GM18498 (cell line): ENCODE measurements around the gene PASD1.

Experiments
- ATAC-seq: cut with Tn5 transposase; IDR thresholded peaks from one replicate; pipeline ENCODE4 v1.9.1; 2021; ENCODE audit warnings: mild to moderate bottlenecking, moderate library complexity; ENCODE audit not compliant: unreplicated experiment

PASD1 gene

DNA sequence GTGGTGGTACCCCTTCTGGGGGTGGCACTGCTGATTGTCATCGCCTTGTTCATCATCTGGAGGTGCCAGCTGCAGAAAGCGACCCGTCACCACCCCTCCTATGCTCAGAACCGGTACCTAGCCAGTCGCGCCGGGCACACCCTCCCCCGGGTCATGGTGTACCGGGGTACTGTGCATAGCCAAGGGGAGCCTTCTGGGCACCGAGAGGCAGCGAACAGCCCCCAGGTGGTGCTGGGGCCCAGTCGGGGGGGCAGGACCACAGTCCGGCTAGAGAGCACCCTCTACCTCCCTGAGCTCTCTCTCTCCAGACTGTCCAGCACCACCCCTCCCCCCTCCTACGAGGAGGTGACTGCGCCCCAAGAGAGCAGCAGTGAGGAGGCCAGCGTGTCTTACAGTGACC, 137.1 kb downstream of the PASD1 start:
- no peak for ATAC-seq

DNA sequence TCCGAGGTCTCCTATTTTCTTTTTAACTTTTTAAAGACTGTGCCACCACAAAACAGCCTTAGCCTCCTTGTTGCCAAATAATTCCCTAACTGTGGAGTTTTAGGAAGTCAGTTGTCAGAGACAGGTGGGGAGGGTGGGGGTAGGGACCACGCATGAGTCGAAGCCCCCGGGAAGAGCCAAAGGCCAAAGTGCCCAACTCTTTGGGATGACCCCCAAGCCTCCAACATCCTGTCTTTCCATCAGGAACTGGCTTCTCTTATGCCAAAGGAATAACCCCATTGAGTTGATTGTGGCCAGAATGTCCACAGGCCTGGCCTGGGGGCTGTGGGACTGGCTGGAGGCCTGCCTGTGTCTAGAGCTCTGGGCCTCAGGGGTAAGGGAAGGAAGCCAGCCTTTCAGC, 137.6 kb downstream of the PASD1 start:
- ATAC-seq = no peak

DNA sequence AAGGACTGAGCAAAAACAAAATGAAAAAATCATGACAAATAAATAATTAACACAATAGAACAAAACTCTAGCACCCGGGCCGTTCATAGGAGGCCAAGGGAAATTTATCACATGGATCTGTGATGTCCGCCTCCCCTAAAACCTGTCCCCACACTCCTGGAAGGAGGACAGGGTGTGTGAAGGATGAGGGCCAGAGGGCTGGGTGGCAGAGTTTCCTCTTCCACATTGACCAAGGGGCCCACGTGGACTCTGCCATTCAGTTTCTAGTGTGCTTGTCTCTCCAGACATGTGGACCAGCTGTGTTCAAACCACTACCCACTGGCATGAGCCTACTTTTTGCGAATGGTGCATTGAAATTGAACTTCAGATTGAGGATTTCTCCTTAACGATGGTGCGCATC, 138.1 kb downstream of the PASD1 start:
- ATAC-seq = no peak

DNA sequence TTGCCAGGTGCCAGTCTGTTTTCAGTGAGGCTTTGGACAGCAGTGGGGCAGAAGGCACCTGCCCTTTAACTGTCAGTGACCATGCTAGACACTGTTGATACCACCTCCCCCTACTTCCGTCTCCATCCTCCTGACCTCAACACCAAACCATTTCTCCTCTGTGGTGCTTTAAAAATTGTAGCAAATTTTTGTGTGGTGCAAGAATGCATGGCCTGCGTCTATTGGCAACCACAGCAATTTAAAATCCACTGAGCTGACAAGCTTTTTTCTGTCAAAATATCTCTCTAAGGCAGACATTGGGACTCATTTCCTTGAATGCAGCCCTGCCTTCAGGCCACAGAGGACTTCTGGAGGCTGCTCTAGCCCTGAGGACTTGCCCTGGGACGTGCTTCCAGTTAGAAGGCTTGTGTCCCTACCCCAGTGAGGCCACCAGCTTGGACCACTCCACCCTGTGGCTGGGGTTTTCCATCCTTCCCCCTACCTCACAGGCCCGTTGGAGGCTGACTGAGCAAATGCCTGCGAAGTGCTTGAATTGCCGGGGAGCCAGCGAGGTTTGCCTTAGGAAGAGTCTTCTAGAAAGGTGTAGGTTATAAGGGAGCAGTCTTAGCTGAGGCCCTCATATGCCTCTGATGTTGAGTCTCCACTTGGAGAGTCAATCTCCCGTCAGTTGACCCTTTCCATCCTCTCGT, 138.7 kb downstream of the PASD1 start:
- no peak for ATAC-seq

DNA sequence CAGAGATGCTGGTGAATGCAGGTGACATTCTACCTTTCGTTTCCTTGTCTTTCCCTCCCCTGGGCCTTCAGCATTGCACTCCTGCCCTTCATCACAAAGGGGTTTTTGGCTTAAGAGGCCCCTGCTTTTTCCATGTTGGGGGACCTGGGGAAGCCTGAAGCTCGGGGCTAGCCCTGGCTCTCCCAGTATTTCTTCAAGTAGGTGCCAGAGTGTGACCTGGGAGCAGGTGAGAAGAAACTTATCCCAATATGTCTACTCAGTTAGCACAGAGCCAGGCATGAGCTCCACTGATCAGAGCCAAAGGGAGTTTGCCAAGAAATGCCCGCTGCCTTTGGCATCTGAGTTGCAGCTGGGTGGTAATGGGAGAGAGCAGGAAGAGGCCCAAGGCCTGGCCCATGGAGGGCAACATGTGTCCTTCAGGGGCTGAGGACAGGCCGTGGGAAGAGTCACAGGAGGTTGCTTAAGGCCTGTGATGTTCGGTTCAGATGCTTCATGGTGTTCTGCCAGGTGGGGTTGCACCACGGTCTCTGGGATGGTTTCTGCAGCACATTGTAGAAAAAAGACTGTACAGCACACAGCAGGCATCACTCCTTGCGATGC, 139.4 kb downstream of the PASD1 start:
- no peak for ATAC-seq

DNA sequence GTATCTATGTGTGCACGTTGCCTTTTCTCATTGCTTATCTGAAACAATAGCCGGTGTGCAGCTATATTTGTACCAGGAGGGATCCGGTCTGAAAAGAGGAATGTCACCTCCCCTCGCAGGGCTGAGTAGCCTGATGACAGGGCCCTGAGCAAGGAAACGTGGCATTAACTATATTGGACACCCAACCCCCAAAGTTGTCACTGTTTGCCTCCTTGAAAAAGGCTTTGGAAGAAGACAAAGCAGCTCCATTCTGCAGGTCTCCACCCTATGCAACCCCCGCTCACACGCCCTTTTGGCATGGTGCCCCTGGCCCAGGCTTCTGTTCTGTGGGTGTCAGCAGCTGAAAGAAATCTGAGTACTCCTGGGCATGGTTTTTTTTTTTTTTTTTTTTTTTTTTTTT, 140.0 kb downstream of the PASD1 start:
- no peak for ATAC-seq

DNA sequence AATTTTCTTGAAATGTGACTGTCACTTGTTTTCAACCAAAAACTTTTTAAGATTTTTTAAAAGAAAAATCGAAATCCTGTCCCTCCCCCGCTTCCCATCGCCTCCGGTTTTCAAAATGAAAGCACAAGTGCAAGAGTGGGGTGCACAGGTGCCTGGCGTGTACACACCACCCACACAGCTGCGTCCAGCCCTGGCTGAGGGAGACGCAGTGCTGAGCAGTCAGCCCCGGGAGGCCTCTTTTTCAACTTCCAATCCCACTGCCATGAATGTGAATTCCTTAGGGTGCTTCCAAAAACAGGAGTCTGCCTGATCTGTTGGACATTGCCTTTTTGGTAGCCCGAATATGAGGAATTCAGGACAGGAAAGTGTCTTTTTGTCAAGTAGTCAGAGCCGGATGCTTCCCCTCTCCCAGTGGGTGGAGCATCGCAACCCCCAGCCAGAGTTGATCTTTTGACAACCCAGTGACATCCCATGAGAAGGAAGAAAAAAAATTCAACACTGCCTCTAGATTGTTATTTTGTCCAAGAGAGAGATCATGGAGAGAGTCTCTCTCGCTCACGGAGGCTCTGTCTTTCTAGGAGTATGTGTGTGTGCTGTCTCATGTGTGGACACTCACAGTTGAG, 140.7 kb downstream of the PASD1 start:
- ATAC-seq = no peak

DNA sequence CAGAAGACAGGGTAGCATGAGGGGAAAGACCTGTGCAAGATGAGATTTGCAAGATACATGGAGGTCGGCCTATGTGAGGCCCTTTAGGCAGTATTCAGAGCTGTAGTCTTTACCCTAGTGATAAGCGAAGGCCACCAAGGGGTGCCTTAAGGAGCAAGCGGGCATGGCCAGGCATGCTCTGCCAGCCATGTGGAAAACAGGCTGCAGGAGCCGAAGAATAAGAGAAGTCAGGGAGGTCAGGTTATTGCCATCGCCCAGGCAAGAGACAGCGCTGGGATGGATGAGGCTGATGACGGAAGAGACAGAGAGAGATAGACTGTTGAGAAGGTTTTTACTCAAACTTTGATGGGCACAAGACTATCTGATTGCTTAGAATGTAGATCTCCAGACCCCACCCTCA, 145.3 kb downstream of the PASD1 start:
- no peak for ATAC-seq

DNA sequence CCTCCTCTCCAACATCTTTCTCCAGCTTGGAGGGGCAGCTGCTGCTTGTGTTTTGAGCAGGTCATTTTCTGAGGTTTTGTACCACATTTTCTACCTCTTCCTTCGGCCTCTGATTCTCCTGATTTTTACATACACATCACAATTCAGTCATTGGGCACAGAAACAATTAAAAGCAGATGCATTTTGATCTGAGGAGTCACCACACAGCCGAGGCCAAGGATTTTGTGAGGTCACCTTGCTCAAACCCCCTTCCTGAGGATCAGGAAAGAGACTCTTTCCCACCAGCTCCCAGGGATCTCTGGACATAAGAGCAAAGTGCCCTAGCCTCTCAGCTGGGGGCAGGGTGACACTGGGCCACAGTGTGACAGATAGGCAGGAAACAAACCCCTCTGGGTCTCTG, 147.0 kb downstream of the PASD1 start:
- ATAC-seq = no peak

DNA sequence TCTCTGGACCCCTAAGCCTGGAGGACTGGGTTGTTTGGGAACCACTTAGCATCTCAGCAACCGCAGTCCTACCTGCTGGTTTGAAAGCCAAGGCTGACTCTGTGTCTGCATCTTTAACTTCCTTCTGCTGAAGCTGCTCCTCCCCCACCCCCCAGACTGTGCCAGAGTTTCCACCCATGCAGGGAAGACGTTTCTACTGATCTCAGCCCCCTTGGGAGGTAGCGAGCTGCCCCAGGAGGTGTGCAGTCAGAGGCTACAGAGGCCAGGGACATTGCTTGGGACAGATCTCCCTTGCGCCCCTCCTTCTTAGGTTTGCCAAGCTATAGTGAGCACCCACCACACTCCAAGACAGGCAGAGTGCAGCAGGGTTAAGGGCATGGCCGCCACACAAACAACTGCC, 147.7 kb downstream of the PASD1 start:
- ATAC-seq = no peak

DNA sequence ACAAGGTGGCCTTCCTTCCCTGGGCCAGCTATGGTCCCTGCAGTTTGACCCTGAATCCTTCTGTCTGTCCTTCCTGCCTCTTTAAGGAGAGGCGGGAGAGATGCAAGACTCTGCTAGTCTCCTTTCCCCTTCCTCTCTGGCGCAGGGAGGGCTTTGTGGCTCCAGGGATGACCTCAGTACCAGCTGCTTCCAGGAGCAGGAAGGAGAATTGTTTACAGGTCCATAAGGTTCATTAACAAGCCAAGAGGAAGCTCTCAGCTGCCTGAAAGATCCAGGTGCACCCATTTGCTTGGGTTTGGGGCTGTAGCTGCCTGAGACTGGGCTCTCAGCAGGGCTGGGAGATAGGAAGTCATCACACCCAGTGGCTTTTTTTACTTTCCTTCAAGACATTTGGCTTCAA, 148.3 kb downstream of the PASD1 start:
- ATAC-seq = no peak

DNA sequence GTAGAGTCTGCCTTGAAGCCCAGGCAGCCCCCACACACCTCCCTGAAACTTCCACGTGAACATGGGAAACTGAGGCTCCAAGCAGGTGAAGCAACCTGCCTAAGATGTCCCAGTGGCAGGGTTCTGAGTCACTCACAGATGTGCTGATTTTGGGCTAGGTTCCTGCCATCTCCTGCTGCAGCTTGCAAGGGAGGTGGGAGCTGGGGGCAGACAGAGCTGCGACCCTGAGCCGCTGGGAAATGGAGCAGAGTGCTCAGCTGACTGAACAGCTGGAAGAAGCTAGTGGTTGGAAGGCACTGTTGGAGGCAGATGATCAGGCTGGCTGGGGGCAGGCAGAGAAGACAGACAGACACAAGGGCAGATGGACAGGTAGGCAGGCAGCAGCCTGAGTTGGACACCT, 148.8 kb downstream of the PASD1 start:
- no peak for ATAC-seq

DNA sequence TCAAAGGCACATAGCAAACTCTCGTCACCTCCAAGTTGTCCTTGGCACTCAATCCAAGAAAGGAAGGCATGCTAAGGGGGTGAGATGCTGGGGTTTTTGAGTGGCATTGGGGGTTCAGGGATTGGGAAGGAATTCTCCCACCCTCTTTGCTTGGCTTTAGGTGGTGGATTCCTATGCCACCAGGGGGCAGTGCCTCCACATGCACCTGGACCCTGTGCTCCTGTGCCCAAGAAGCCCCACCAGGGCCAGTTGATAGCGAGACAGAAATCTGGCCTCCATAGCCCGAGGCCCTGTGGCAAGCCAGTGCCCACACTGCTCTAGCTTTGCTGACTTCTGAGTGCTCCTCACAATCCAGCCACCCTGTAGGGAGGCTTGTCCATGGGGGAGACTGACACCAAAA, 150.4 kb downstream of the PASD1 start:
- no peak for ATAC-seq

DNA sequence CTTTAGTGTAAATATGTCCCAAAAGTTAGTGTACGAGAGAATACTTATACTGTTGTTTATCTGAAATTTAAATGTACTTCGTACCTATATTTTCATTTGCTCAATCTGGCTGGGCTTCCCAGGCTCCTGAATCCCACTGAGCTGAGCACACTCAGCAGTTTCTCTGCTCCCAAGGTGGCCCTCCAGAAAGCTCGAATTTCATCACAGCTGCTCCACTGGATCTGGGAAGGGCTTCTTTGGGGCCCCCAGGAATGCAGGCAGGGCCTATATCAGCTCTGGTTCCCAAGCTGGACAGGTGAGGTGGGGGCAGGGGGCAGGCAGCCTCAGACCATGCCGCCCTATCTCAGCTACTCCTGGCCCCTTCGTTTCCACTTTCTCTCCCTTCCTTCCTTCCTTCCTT, 150.9 kb downstream of the PASD1 start:
- ATAC-seq = no peak

DNA sequence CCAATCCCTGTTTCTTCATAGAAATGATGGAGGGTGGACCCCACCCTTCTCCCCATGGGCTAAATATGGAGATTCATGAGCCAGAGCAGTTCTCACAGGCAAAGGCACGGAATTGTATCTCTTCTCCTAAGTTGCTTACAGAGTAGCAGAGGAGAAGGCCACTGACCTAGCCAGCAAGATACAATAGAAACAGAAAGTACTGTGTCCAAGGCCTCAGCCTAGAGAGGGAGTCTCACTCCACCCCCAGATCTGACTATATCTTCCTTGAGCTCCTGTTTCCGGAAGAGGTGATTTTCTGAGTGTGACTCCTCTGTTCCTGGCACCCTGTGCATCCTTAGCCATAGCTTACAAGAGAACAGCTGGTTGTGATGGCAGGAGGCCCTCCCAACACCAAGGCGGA, 152.3 kb downstream of the PASD1 start, which contains the start of gene FATE1:
Gene FATE1, plus strand, starts transcription at position 284 of the 400 bp plus-strand sequence. Its CDS starts 85 bp downstream, at position 369.
- no peak for ATAC-seq

DNA sequence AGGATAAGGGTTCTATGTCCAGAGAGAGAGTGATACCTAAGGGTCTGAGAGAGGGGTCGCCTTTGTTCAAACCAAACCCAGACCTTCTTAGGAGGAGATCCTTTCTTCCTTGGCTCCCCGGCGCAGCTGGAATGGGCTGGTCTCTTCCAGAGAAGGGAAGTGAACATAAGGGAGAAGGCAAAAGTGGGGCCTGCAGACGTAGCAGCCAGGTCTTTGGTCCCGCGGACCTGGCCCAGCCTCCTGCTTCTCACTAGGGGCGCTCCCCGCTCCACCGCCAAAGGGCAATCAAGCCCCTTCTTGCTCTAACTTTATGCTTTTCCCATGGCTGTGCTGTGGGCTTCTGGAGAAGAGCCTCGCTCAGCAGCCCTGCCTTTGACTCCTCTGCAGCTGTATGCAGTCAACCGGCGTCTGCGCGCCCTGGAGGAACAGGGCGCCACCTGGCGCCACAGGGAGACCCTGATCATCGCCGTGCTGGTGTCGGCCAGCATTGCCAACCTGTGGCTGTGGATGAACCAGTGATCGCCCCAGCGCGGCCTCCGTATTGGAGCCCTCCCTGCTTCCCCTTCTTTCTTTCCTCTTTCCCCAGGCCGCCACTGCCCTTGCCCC, 158.9 kb downstream of the PASD1 start:
- no peak for ATAC-seq

DNA sequence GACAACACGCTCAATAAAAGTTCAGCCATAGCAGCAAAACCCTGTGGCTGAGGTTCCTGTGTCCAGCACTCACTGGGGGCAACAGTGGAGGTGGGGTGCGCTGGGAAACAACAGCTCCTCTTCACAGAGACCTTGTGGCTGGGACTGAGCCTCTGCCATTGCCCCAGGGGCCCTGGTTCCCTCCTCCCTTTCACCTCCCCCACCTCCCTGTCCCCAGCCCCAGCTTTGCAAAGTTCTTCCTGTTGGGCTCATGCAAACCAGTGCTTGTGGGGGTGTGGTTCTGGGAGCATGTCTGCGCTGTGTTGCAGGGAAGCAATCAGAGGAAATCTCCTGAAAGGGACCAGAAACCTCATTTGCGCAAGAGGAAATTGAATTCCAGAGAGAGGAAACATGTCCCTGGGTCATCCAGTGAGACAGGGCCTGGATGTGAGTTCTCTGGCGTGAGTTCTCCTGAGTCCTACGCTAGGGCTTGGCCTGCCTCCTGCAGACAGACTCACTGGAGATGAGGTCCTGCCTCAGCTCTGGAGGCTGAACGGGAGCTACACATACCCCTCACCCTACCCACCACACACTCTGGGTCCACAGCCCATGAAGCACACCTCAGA, 159.8 kb downstream of the PASD1 start:
- no peak for ATAC-seq

DNA sequence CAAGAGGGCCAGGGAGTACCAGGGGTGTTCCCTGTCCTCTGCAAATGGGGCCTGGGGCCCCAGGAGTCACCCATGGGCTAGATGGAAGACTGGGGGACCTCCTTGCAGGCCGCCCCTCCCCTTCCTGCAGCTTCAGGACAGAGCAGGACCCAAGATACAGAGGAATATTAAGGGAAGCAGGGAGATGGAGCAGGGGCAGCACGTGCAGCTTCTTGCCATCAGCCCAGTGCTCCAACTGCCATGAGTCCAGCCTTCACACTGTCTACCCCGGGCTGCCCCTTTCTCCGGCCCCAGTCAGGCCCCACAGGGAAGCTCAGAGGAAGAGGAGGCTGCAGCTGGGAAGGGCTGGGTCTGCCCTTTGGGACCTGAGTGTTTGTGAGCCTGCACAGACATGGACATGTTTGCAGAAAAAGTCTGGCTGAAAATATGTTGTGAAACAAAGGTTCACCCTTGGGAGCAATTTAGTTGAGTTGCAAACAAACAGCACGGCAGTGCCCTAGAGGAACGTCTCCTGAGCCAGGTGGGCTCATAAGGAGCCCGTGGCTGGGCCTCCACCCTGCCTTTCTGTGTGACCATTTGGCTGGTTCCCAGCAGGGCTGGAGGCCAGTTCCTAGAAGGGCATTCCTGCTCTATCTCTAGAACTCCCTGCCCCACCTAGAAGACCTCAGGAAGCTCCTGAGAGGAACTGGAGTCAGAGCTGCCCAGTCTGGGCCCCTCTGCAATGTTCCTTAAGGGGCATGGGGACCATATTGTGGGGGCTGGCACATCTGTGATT, 161.3 kb downstream of the PASD1 start:
- no peak for ATAC-seq

DNA sequence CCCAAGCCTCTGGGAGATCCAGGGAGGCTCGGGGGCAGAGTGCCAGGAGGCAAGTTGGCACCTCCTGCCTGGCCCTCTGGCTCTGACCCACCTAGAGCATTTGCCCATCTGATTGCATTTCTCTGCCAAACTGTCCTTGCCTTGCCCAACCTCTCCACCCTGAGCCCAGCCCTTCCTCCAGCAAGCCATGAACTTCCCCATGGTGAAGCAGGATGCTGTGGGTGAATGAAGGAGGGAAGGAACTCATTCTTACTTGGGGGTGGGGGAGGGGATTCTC, 161.8 kb downstream of the PASD1 start:
- no peak for ATAC-seq
